Endothelial cell of umbilical vein (primary cell): ENCODE data around the gene TRIM42. TPM values are rescaled to one million over a fixed set of nuclear protein-coding genes. Genes with fewer than 3 reads are reported as not detected.

ENCODE experiments used
- BruUV-seq: library from RNA; stranded (reverse); fragments of 400-500 nt; replicated peaks from 2 replicates; lab custom pipeline; 2021; lab: Mats Ljungman, UMichigan
- CTCF ChIA-PET: fragments of 300-600, 350-600 bp; sonication (Branson Sonifier 250); formaldehyde crosslinking; loops from one replicate; lab custom pipeline; 2021; ENCODE audit warnings: antibody characterized with exemption, inconsistent platforms; lab: Charles Lee
- POLR2A ChIA-PET: fragments of 300-600, 350-600 bp; sonication (Branson Sonifier 250); formaldehyde crosslinking; loops from one replicate; lab custom pipeline; 2021; ENCODE audit warnings: antibody characterized with exemption, inconsistent platforms; lab: Charles Lee
- DNase-seq: peaks from one replicate; pipeline ENCODE4 v3.0.0-alpha.2; 2011; ENCODE audit warnings: low read depth, low spot score
- FAIRE-seq: peaks from 2 replicates; lab custom pipeline; 2011; peaks lifted over from hg19 to GRCh38; lab: Jason Lieb, UNC
- H2AFZ ChIP-seq: 2 replicates; pipeline ENCODE4 v1.6.0; 2012; ENCODE audit warnings: low read depth, low read length, control low read depth, inconsistent platforms
- H3K27ac ChIP-seq: 2 replicates; pipeline ENCODE4 v1.5.1; 2011; ENCODE audit warnings: low read depth, mild to moderate bottlenecking, control low read depth, low read length, moderate library complexity; ENCODE audit not compliant: insufficient read depth
- H3K27me3 ChIP-seq, 2 experiments: 2 replicates each; pipeline versions ENCODE4 v1.6.0 to v1.6.1; 2011; ENCODE audit warnings: low read length in 2 of 2, mixed read lengths in 1 of 2; ENCODE audit not compliant: control insufficient read depth in 2 of 2, insufficient read depth in 2 of 2
- H3K36me3 ChIP-seq, 2 experiments: 2 replicates in 1 of 2; 3 replicates in 1 of 2; pipeline ENCODE4 v1.5.1; 2011; ENCODE audit warnings: low read length in 2 of 2, mild to moderate bottlenecking in 1 of 2, moderate library complexity in 1 of 2; ENCODE audit not compliant: control insufficient read depth in 2 of 2, insufficient read depth in 2 of 2; ENCODE audit errors: extremely low read depth in 1 of 2
- H3K4me1 ChIP-seq: 3 replicates; pipeline ENCODE4 v1.5.1; 2011; ENCODE audit warnings: mild to moderate bottlenecking, low read length; ENCODE audit not compliant: control insufficient read depth, insufficient read depth; ENCODE audit errors: extremely low read depth
- H3K4me2 ChIP-seq: 2 replicates; pipeline ENCODE4 v1.6.1; 2011; ENCODE audit warnings: low read length, control low read depth, mixed read lengths; ENCODE audit not compliant: insufficient read depth
- H3K4me3 ChIP-seq, 3 experiments: fragments of 200-600 bp in 1 of 3; sonication (generic), shearing (Covaris generic) in 1 of 3; replicated peaks in 1 of 3; 2 replicates each; pipeline ENCODE4 v1.5.1; 2011 to 2016; ENCODE audit warnings: control low read depth in 3 of 3, low read length in 3 of 3, mild to moderate bottlenecking in 2 of 3, inconsistent platforms in 1 of 3, low read depth in 1 of 3, moderate library complexity in 1 of 3; ENCODE audit not compliant: insufficient read depth in 1 of 3
- H3K79me2 ChIP-seq: 2 replicates; pipeline ENCODE4 v1.6.0; 2012; ENCODE audit warnings: low read length, inconsistent platforms; ENCODE audit not compliant: control insufficient read depth, insufficient read depth
- H3K9ac ChIP-seq: replicated peaks from 2 replicates; pipeline ENCODE3; 2011; ENCODE audit warnings: low read length, control low read depth; ENCODE audit not compliant: insufficient read depth; ENCODE audit errors: extremely low read depth
- H3K9me1 ChIP-seq: replicated peaks from 3 replicates; pipeline ENCODE4 v1.6.0; 2011; ENCODE audit warnings: mild to moderate bottlenecking, low read length; ENCODE audit not compliant: control insufficient read depth, insufficient read depth; ENCODE audit errors: extremely low read depth
- H3K9me3 ChIP-seq: replicated peaks from 2 replicates; pipeline ENCODE4 v1.5.1; 2012; ENCODE audit warnings: low read length, inconsistent platforms; ENCODE audit not compliant: control insufficient read depth, insufficient read depth
- H4K20me1 ChIP-seq: replicated peaks from 2 replicates; pipeline ENCODE3; 2011; ENCODE audit warnings: mild to moderate bottlenecking, low read length; ENCODE audit not compliant: control insufficient read depth, insufficient read depth; ENCODE audit errors: extremely low read depth
- CTCF ChIP-seq, 2 donors: IDR thresholded peaks; 1 replicate in 1 of 2; 2 replicates in 1 of 2; pipeline ENCODE4 v1.5.1; 2011; ENCODE audit warnings: low read length in 2 of 2, mild to moderate bottlenecking in 2 of 2, moderate library complexity in 2 of 2, control low read depth in 1 of 2, inconsistent platforms in 1 of 2, low read depth in 1 of 2; ENCODE audit not compliant: insufficient read depth in 1 of 2; ENCODE audit errors: extremely low read depth in 1 of 2
- EZH2 ChIP-seq: IDR thresholded peaks from 2 replicates; pipeline ENCODE4 v1.6.1; 2012; ENCODE audit warnings: borderline replicate concordance, low read depth, mild to moderate bottlenecking, moderate library complexity, low read length, inconsistent platforms; ENCODE audit not compliant: severe bottlenecking
- GATA2 ChIP-seq: IDR thresholded peaks from 2 replicates; pipeline ENCODE4 v1.7.0; 2011; ENCODE audit warnings: low read depth, mild to moderate bottlenecking, moderate library complexity, mixed read lengths, low read length; ENCODE audit not compliant: insufficient read length, insufficient read depth
- MAX ChIP-seq: IDR thresholded peaks from 2 replicates; pipeline ENCODE4 v1.6.1; 2011; ENCODE audit not compliant: insufficient read depth, insufficient read length
- POLR2AphosphoS5 ChIP-seq: IDR thresholded peaks from 2 replicates; pipeline ENCODE4 v1.6.1; 2012; ENCODE audit warnings: low read depth, mild to moderate bottlenecking, control low read depth, low read length, moderate library complexity; ENCODE audit not compliant: insufficient read depth
- dilution Hi-C: fragments of 300-500 bp; cut with MboI; formaldehyde crosslinking; loops from one replicate; pipeline ENCODE4 v1.15.0; 2019; ENCODE audit warnings: low sequenced_read_pairs; ENCODE audit not compliant: extremely low pct_ligation_motif_present
- intact Hi-C: fragments of 100-400 bp; cut with micrococcal nuclease; formaldehyde crosslinking; loops from one replicate; pipeline ENCODE4 v1.10.0; 2022
- polyA plus RNA-seq, 4 experiments: library from polyadenylated mRNA; depleted of rRNA in 3 of 4; stranded (reverse) in 3 of 4; unstranded in 1 of 4; fragments of >200 nt; gene quantifications; 2 replicates each; pipeline versions ENCODE4 v1.2.1 to v1.2.3, GENCODE V29; 2011 to 2012; ENCODE audit warnings: missing spikeins in 1 of 4
- total RNA-seq: library from RNA; stranded (reverse); gene quantifications from 2 replicates; pipeline ENCODE4 v1.2.3, GENCODE V29; 2021

Gene TRIM42
- total and polyA plus RNA-seq, 2 donors (not counting 3 experiments of a cell fraction or from before 2014, with no cell fraction given) = not detected

GRCh38 chr3:140695361-140696061 lies 17.6 kb downstream of the TRIM42 start:
- Histone ChIP-seq H3K79me2 (no peaks in the 10 kb centered on the region), H4K20me1 (no peaks in the 10 kb centered on the region), H3K36me3 (no peaks in the 10 kb centered on the region), H2AFZ (no peak overlapping the region), H3K9me3 (no peaks in the 10 kb centered on the region), H3K9ac (no peak overlapping the region), H3K4me2 (no peak overlapping the region), H3K27me3 (no peaks in the 10 kb centered on the region), H3K9me1 (no peaks in the 10 kb centered on the region), H3K4me1 (no peaks in the 10 kb centered on the region), H3K27ac (no peak overlapping the region), H3K4me3 (no peak overlapping the region)
- dilution Hi-C loops = no loop called here
- DNase-seq = no peak
- TF ChIP-seq EZH2 (no peak), CTCF (IDR thresholded peaks at IDR 0.05; ENCODE audit: extremely low read depth in 1 of 2, insufficient read depth in 1 of 2, low read depth in 1 of 2, low read length in 2 of 2) (no peak), POLR2AphosphoS5 (no peak), MAX (no peak), GATA2 (no peak)
- CTCF ChIA-PET = no interaction called here
- no TSS peak for BruUV-seq
- POLR2A ChIA-PET = no interaction called here
- FAIRE-seq = no peak
- intact Hi-C loops = no loop called here
